DMS114 treated with DMSO at 0.1 percent for 48 hours (cell line): Measurements from ENCODE around the gene FGF2.

ENCODE experiments used
- DNase-seq: peaks from one replicate; lab custom pipeline; 2025; ENCODE audit not compliant: unreplicated experiment; lab: John Stamatoyannopoulos, UW

FGF2 gene

DNA sequence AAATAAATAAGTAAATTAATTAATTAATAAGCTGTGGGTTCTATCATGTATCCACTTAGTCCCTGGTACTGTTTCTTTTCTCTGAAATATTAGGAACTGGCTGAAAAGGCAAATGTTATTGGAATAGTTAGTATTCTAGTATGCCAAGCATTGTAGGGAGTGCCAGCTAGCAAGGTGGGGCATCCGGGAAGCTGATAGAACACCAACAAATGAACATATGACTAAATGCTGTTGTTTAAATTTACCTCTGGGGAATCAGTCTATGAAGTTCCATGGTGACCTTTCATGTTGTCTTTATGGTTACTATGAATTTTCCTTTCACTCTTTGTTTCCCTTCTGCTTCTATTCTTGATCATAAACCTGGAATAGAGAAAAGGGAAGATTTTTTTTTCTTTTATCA, 63.1 kb downstream of the FGF2 start:
- no peak for DNase-seq

DNA sequence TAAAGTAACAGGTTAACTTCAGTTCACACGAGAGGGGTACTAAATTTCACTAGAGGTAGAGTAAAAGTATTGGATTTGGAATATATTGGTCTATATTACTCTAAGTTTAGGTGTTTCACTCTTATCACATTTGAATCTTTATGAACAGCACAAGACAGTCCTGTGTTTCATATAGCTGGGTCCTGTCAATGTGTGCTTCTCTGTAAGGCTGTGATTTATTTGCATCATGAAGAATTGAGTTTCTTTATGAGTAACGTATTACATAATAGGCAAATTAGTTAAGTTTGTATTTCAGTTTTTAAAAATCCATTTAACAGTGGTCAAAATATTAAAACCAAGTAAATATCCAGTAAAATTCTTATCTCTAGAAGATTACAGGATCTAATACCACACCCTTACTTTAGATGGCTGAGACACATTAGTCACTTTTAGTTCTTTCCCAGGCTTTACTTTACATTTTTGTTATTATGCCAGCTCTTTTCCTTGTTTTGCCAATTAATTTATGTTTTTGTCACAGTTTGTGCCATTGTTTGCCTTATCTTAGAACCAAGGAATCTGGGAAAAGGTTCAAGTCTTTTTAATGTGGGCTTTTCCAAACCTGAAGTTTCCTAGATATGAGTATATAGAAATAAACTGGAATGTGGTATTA, 63.6 kb downstream of the FGF2 start:
- DNase-seq = no peak

DNA sequence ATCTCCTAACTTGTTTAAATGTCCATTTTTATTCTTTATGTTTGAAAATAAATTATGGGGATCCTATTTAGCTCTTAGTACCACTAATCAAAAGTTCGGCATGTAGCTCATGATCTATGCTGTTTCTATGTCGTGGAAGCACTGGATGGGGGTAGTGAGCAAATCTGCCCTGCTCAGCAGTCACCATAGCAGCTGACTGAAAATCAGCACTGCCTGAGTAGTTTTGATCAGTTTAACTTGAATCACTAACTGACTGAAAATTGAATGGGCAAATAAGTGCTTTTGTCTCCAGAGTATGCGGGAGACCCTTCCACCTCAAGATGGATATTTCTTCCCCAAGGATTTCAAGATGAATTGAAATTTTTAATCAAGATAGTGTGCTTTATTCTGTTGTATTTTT, 68.2 kb downstream of the FGF2 start:
- DNase-seq = no peak

DNA sequence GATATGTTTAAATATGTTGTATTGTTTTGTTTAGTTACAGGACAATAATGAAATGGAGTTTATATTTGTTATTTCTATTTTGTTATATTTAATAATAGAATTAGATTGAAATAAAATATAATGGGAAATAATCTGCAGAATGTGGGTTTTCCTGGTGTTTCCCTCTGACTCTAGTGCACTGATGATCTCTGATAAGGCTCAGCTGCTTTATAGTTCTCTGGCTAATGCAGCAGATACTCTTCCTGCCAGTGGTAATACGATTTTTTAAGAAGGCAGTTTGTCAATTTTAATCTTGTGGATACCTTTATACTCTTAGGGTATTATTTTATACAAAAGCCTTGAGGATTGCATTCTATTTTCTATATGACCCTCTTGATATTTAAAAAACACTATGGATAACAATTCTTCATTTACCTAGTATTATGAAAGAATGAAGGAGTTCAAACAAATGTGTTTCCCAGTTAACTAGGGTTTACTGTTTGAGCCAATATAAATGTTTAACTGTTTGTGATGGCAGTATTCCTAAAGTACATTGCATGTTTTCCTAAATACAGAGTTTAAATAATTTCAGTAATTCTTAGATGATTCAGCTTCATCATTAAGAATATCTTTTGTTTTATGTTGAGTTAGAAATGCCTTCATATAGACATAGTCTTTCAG, 68.8 kb downstream of the FGF2 start:
- DNase-seq = no peak

DNA sequence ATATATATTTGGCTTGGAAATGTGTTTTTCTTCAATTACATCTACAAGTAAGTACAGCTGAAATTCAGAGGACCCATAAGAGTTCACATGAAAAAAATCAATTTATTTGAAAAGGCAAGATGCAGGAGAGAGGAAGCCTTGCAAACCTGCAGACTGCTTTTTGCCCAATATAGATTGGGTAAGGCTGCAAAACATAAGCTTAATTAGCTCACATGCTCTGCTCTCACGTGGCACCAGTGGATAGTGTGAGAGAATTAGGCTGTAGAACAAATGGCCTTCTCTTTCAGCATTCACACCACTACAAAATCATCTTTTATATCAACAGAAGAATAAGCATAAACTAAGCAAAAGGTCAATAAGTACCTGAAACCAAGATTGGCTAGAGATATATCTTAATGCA, 69.6 kb downstream of the FGF2 start:
- DNase-seq = no peak

DNA sequence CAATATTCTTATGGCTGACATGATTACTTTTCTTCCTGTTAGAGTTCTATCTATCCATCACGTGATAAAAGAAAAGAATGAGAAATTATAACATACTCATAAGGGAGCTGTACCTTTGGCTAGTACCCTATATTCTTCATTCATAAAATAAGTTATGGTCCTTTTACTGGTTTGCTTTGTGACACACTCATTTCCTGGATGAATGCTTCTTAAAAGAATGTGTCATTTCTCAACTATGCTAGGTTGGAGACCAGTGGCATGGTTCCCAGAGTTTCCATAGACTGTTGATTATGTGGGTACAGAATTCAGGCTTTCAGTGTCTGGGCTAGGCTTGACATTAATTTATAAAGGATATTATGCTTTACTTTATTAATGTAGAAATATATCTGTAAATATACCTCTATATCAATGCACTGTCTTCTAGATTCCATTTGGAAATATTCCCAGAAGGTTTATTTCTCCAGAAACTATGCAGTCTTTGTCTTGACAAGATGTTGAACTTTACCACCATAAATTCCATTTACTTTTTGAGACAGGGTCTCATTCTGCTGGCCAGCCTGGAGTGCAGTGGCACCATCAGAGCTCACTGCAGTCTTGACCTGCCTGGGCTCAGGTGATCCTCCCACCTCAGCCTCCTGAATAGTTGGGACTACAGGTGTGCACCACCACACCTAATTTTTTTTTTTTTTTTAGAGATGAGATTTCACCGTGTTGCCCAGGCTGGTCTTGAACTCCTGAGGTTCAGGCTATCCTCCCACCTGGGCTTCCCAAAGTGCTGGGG, 71.9 kb downstream of the FGF2 start:
- no peak for DNase-seq

DNA sequence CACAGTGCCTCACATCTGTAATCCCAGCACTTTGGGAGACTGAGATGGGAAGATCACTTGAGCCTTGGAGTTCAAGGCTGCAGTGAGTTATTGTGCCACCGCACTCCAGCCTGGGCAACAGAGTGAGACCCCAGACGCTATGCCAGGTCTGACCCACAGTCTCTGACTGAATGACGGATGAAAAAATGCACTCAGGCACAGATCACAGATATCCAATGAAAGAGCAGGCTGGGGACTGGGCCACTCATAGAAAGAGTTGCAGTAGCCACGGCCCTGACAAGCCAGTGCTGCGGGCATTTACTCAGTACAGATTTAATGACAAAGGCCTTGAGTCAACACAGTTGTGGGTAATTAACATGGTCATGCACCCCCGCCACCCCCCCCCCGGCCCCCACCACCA, 73.1 kb downstream of the FGF2 start:
- no peak for DNase-seq

DNA sequence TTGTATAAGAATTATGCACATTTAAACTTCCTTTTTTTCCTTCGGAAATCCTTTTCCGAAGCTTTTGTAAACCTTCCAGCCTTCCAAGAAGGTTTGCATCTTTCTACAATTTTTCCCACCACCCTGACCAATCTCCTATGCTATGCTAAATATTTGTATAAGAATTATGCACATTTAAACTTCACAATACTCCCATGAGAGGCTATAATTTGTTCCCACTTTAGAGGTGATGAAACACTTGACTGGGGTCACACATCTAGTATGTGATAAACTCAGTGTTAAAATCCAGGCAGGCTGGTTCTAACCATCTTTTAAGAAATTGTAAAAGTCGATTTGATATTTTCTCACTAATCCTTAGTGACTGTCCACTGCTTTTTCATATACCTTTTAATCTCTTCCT, 73.7 kb downstream of the FGF2 start:
- DNase-seq = no peak

DNA sequence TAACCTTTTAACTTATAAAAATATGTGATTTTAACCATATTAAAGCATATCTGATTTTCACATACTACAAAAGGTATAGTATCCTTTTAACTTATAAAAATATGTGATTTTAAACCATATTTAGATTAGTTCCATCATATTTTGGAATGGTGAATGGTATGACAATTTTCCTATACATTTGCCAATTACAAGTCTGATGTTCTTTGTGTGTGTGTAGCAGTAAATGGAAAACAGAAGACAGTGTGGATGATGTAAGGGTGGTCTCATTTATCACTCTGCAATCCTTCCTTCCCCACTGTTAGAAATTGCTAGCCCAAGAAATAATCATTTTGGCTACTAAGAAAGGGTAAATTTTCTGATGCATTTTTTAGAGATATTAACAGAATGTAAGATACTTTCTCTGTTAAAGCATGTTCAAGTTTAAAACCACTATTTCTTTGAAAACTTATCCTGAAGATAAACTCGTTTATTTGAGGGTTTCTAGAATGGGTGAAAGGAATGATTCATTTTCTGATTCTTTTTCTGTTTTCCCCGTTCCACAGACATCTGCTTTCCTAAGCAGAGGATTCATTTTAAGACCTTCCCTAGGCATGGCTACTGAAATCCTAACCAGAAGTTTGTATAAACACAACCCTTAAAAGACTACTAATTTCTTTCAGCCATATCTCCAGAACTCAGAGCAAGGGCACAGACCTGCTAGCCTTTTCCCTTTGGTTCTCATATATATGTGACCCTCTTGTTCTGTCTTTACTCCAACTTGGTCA, 74.8 kb downstream of the FGF2 start:
- no peak for DNase-seq

DNA sequence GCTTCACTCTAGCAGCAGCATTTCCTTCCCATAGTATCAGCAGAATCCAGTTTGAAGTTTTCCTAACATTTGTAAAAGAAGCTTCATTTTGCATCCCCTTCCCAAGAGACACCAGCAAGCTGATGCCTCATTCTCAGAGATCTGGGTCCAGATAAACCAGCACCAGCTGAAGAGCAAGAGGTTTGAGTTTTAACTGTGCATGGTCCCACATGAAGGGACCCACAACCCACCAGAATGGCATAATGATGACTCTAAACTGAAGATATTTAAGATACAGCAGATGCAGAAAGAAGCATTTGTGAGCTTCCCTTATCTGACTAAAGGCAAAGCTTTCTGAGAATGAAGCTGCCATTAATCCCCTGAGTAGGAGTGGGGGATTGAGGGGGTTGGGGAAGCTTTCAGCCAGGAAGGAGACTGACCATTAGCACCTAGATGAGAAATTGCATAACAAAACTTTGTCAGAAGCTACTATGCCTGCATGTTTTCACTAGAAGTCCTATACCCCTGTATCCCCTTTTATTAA, 77.2 kb downstream of the FGF2 start:
- no peak for DNase-seq

DNA sequence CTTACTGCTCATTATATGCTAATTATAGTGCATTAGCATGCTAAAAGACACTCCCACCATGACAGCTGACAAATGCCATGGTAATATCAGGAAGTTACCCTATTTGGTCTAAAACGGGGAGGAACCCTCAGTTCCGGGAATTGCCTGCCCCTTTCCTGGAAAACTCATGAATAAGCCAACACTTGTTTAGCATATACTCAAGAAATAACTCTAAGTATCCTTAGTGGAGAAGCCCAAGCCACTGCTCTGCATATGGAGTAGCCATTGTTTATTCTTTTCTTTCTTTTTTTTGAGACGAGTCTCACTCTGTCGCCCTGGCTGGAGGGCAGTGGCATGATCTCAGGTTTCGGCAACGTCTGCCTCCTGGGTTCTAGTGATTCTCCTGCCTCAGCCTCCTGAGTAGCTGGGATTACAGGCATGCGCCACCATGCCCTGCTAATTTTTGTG, 80.3 kb downstream of the FGF2 start:
- DNase-seq = no peak

DNA sequence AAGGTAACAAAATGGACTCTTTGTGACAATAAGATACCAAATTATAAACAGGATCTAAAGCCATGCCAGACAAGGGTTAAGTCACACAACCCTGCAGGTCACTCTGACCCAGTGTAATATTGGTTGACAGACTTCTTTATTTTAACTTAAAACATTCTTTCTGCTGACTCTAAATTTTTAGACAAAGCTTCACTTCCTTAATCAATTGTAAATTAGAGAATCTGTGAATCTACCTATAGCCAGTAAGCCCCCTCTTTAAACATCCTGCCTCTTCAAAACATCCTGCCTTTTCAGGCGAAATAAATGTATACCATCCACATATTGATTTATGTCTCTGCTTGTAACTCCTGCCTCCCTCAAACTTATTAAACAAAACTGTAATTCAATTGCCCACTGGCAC, 81.6 kb downstream of the FGF2 start:
- no peak for DNase-seq

DNA sequence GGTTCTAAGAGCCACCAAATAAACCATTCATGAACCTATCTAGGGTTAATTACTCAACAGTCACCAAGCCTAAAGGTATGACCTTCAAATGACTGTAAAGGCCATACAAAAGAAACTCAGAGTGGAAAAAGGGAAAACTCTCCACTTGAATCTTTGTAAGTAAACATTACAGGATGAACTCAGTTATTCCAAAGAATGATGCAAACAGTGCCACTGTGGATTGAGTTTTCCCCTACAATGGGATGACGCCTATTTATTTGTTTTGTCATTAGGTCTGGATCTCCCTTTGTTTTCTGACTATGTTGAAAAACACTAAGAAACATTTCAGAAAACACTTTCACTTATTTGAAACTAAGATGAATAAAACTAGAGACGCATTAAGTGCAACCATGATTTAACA, 83.1 kb downstream of the FGF2 start:
- DNase-seq = no peak

DNA sequence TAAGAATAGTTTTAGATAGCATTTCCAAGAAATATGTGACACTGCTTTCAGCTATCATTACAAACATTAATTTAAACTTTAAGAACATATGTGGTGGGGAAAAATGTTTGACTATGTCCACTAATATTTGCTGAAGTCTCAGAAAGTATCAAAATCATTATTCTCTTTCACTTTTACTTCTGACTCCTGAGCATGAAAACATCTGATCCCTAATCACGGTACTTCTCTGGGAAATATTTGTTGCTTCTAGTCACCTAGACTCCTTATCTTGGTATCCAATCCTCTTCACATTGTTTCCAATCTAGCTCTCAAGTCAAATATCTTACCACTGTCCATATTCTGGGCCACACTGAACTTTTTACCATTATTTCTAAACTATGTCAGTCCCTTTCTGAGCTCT, 85.0 kb downstream of the FGF2 start:
- no peak for DNase-seq

DNA sequence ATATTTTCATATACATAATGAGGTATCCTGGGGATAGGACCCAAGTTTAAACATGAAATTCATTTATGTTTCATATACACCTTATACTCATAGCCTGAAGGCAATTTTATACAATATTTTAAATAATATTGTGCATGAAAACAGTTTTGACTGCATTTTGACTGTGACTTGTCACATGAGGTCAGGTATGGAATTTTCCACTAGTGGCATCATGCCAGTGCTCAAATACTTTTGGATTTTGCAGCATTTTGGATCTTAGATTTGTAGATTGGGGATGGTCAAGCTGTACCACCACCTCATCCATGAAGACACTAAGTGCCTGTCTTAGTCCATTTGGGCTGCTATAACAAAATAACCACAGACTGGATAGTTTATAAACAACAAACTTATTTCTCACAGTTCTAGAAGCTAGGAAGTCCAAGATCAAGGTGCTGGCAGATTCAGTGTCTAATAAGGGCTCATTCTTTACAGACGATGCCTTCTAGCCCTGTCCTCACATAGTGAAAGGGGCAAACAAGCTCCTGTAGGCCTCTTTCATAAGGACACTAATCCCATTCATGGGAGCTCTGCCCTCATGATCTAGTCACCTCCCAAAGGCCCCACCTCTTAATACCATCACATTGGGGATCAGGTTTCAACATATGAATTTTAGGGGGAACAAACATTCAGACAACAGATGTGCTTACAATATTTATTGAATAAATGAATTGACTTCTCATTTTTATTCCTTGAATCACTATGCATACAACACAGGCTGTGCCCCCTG, 86.4 kb downstream of the FGF2 start:
- no peak for DNase-seq

DNA sequence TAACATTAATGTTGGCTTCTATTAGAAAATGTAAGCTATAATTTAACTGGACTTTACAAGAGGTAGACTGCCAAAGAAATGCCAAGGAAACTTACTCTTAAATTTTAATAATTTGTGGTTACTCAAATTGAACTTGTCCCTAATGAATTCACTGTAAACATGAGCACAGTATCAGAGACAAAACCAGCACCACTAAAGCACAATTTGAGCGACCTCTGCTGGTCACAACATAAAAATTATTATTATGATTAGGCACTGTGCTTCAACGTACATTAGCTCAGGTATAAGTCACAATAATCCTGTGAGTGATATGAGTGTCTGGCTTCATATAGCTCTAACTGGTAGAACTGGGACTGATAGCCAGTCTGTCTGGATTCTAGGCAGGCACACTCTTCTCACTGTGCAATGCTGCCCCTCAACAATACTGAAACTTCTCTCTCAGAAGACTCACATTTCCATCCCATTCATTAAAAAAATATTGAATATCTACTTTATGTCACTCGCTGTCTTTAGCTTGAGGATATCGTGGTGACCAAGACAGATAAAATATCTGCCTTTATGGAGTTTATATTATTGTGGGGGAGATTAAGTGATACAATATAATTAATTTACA, 87.8 kb downstream of the FGF2 start:
- no peak for DNase-seq

DNA sequence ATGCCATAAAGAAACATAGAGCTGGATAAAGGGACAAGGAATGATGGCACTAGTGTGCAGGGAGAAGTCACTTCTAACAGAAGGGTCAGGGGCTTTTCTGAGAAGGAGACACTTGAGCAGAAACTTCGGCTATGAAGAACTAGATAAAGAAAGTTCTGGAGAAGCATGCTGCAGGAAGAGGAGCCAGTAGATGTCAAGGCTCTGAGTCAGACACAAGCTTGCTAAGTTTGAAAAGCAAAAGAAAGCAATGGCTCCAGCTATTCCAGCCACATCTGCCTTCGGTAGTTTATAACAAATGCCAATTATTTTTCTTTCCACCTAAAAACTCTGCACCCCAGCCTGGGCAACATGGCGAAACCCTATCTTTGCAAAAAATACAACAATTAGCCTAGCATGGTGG, 88.3 kb downstream of the FGF2 start:
- no peak for DNase-seq

DNA sequence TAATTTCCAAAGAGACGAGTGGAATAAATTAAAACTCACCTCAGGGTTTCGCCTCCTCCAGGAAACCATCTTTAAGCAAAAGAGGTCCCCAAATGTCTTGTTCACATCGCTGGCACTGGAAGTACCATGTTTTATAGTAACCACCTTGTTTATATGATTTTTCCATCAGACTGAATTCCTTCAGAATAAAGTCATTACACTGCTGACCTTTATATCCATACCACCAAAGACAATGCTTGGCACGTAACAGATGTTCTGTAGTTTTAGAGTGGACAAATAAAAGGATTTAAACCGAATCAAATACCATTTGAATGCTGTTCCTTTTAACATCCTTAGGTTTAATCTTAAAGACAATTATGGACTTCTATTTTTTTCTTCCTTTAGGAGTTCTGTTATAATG, 91.1 kb downstream of the FGF2 start:
- no peak for DNase-seq

DNA sequence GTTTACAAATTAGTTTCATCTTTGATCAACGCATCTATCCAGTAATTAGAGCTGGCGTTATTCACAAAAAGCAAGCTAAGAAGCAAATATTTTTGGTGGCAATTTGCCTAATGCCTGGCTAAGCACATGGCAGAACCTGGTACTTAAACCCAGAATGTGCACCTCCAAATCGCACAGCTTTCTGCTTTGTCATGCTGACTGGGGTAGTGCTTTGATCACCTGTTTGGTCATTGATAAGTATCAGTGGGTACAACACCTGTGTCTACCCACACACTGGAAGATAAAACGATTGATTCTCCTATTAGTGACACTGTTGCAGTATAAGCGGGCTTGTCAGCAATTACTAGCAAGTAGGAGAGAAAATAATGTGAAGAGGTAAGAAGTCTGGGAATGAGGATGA, 93.8 kb downstream of the FGF2 start:
- DNase-seq = no peak

DNA sequence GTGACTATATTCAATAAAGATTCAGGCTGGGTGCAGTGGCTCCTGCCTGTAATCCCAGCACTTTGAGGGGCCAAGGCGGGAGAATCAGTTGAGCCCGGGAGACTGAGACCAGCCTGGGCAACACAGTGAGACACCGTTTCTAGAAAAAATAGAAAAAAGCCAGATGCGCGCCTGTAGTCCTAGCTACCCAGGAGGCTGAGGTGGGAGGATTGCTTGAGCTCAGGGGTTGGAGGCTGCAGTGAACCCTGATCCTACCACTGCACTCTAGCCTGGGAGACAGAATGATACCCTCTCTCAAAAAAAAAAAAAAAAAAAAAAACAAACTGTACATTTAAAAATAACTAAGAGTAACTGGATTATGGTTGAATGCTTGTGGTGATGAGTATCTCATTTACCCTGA, 94.7 kb downstream of the FGF2 start:
- DNase-seq = no peak
